ENCODE results near the gene GGT7.

Gene GGT7

GRCh38 chr20:34797012-34797995, 75.4 kb downstream of the GGT7 start:
- no peak for FAIRE-seq
- DNase-seq (ENCODE audit: insufficient read length, low spot score), result no peak

Measured in HTR-8/SVneo (cell line).